Mesendoderm (in vitro differentiated cells): Measurements from ENCODE around the gene FTO.

Source experiments
- DNase-seq: peaks from one replicate; pipeline ENCODE4 v3.0.0; 2013
- H2AK5ac ChIP-seq: 2 replicates; pipeline ENCODE4 v1.6.1; 2013; ENCODE audit warnings: low read length, inconsistent platforms
- H2BK120ac ChIP-seq: 2 replicates; pipeline ENCODE4 v1.6.1; 2013; ENCODE audit warnings: low read depth, mild to moderate bottlenecking, low read length, moderate library complexity, mixed read lengths
- H2BK15ac ChIP-seq: replicated peaks from 2 replicates; pipeline ENCODE4 v1.6.1; 2013; ENCODE audit warnings: low read depth, mild to moderate bottlenecking, moderate library complexity
- H2BK5ac ChIP-seq: 2 replicates; pipeline ENCODE4 v1.6.1; 2013; ENCODE audit warnings: low read length, inconsistent platforms
- H3K18ac ChIP-seq: 2 replicates; pipeline ENCODE4 v1.6.1; 2013; ENCODE audit warnings: mild to moderate bottlenecking, low read length, mixed read lengths
- H3K23ac ChIP-seq: one replicate; pipeline ENCODE4 v1.6.1; 2013; ENCODE audit warnings: low read length
- H3K27ac ChIP-seq: 2 replicates; pipeline ENCODE4 v1.5.1; 2013; ENCODE audit warnings: low read depth, mild to moderate bottlenecking, inconsistent platforms, low read length, moderate library complexity
- H3K27me3 ChIP-seq: 2 replicates; pipeline ENCODE4 v1.6.1; 2013; ENCODE audit warnings: low read length, control low read depth, mild to moderate bottlenecking, inconsistent platforms; ENCODE audit not compliant: insufficient read depth, poor library complexity
- H3K36me3 ChIP-seq: 2 replicates; pipeline ENCODE4 v1.6.1; 2013; ENCODE audit warnings: low read length, inconsistent platforms; ENCODE audit not compliant: control insufficient read depth, insufficient read depth
- H3K4ac ChIP-seq: one replicate; pipeline ENCODE4 v1.6.1; 2013; ENCODE audit warnings: low read depth, mild to moderate bottlenecking, low read length, moderate library complexity
- H3K4me1 ChIP-seq: 2 replicates; pipeline ENCODE4 v1.6.1; 2013; ENCODE audit warnings: low read depth, low read length, inconsistent platforms; ENCODE audit not compliant: control insufficient read depth
- H3K4me2 ChIP-seq: 2 replicates; pipeline ENCODE4 v1.6.1; 2013; ENCODE audit warnings: low read length
- H3K4me3 ChIP-seq: 2 replicates; pipeline ENCODE4 v1.5.1; 2013; ENCODE audit warnings: mild to moderate bottlenecking, low read length
- H3K56ac ChIP-seq: one replicate; pipeline ENCODE4 v1.6.1; 2013; ENCODE audit warnings: low read length
- H3K79me1 ChIP-seq: 2 replicates; pipeline ENCODE4 v1.6.1; 2013; ENCODE audit warnings: low read length, inconsistent platforms
- H3K79me2 ChIP-seq: 2 replicates; pipeline ENCODE4 v1.6.1; 2013; ENCODE audit warnings: mild to moderate bottlenecking, low read length; ENCODE audit not compliant: control insufficient read depth, insufficient read depth
- H3K9ac ChIP-seq: 2 replicates; pipeline ENCODE4 v1.6.1; 2013; ENCODE audit warnings: low read length, inconsistent platforms
- H4K5ac ChIP-seq: one replicate; pipeline ENCODE4 v1.6.1; 2013; ENCODE audit warnings: low read length
- H4K8ac ChIP-seq: one replicate; pipeline ENCODE4 v1.6.1; 2013; ENCODE audit warnings: low read depth, mild to moderate bottlenecking, control low read depth, low read length, moderate library complexity
- WGBS: extraction: QIAGEN DNeasy Blood & Tissue Kit; methylation state at CpG from one replicate; pipeline ENCODE4 v1.1.7; 2013; ENCODE audit warnings: low lambda C conversion rate, missing lambda C conversion rate; ENCODE audit not compliant: insufficient coverage; ENCODE audit errors: extremely low coverage; 5-methylcytosine and 5-hydroxymethylcytosine counted together

Gene FTO

GRCh38 chr16:54072237-54072636 is 368.3 kb downstream of the FTO start:
- H3K27ac ChIP-seq, result no peak overlapping the region

GRCh38 chr16:54073356-54073755 is 369.4 kb downstream of the FTO start:
- no peak for DNase-seq
- Histone ChIP-seq H3K4me1 (no peaks in the 10 kb centered on the region), H2AK5ac (no peak overlapping the region), H3K79me1 (no peaks in the 10 kb centered on the region), H2BK5ac (no peak overlapping the region), H4K8ac (no peak overlapping the region), H2BK120ac (no peak overlapping the region), H3K56ac (no peak overlapping the region), H3K36me3 (no peaks in the 10 kb centered on the region), H3K23ac (no peak overlapping the region), H3K27ac (no peak overlapping the region), H2BK15ac (no peak overlapping the region), H3K18ac (peak overlapping the region; percentile 28), H3K4me3 (no peak overlapping the region), H3K4me2 (no peak overlapping the region), H3K27me3 (no peaks in the 10 kb centered on the region), H4K5ac (no peak overlapping the region), H3K4ac (no peak overlapping the region), H3K79me2 (no peaks in the 10 kb centered on the region), H3K9ac (no peak overlapping the region)
- WGBS, result no CpG with 5 or more reads among the region's 3 CpGs

More at GRCh38 chr16:54072237-54072636, 368.3 kb downstream of the FTO start:
- Histone ChIP-seq H3K4me1 (no peaks in the 10 kb centered on the region), H3K79me1 (no peaks in the 10 kb centered on the region), H3K23ac (peak overlapping the region; percentile 48), H3K4me3 (no peak overlapping the region), H3K36me3 (no peaks in the 10 kb centered on the region), H3K4me2 (no peak overlapping the region), H3K9ac (no peak overlapping the region), H2BK120ac (no peak overlapping the region), H4K5ac (no peak overlapping the region), H3K4ac (no peak overlapping the region), H2BK15ac (no peak overlapping the region), H3K79me2 (no peaks in the 10 kb centered on the region), H3K18ac (no peak overlapping the region), H3K27me3 (no peaks in the 10 kb centered on the region), H3K56ac (no peak overlapping the region), H2BK5ac (no peak overlapping the region), H4K8ac (no peak overlapping the region), H2AK5ac (no peak overlapping the region)
- no peak for DNase-seq
- no CpG with 5 or more reads among the region's 6 CpGs for WGBS

- no CpG with 5 or more reads among the region's 4 CpGs for WGBS
- Histone ChIP-seq H3K9ac (no peak overlapping the region), H3K27me3 (no peaks in the 10 kb centered on the region), H2BK5ac (no peak overlapping the region), H3K4me2 (no peak overlapping the region), H3K4me1 (no peaks in the 10 kb centered on the region), H3K36me3 (no peaks in the 10 kb centered on the region), H3K18ac (no peak overlapping the region), H3K27ac (no peak overlapping the region), H3K23ac (no peak overlapping the region), H3K56ac (no peak overlapping the region), H3K79me1 (no peaks in the 10 kb centered on the region), H2BK15ac (no peak overlapping the region), H4K8ac (no peak overlapping the region), H4K5ac (no peak overlapping the region), H2BK120ac (no peak overlapping the region), H3K4ac (no peak overlapping the region), H3K4me3 (no peak overlapping the region), H3K79me2 (no peaks in the 10 kb centered on the region), H2AK5ac (no peak overlapping the region)
- no peak for DNase-seq
Observed at GRCh38 chr16:54075446-54075845, 371.5 kb downstream of the FTO start.

GRCh38 chr16:54076006-54076504 is 372.1 kb downstream of the FTO start:
- Histone ChIP-seq H3K27me3 (no peaks in the 10 kb centered on the region), H2AK5ac (no peak overlapping the region), H3K4me3 (no peak overlapping the region), H3K4me2 (no peak overlapping the region), H2BK120ac (no peak overlapping the region), H3K56ac (no peak overlapping the region), H2BK5ac (no peak overlapping the region), H3K36me3 (no peaks in the 10 kb centered on the region), H2BK15ac (no peak overlapping the region), H4K5ac (no peak overlapping the region), H3K27ac (no peak overlapping the region), H3K4ac (no peak overlapping the region), H3K79me1 (no peaks in the 10 kb centered on the region), H3K79me2 (no peaks in the 10 kb centered on the region), H3K9ac (no peak overlapping the region), H4K8ac (no peak overlapping the region), H3K23ac (no peak overlapping the region), H3K4me1 (no peaks in the 10 kb centered on the region), H3K18ac (no peak overlapping the region)
- WGBS, result no CpG with 5 or more reads among the region's 3 CpGs
- no peak for DNase-seq

GRCh38 chr16:54077050-54077821 is 373.3 kb downstream of the FTO start:
- no peak overlapping the region for H4K5ac ChIP-seq
- DNase-seq, result peak; percentile 32
- H3K4me3 ChIP-seq, result no peak overlapping the region
- H3K18ac ChIP-seq, result no peak overlapping the region
- H3K9ac ChIP-seq, result no peak overlapping the region
- H3K4me2 ChIP-seq, result no peak overlapping the region
- WGBS, result no CpG with 5 or more reads among the region's 9 CpGs
- no peak overlapping the region for H3K4ac ChIP-seq
- H3K27me3 ChIP-seq, result no peaks in the 10 kb centered on the region
- H3K36me3 ChIP-seq, result no peaks in the 10 kb centered on the region
- no peak overlapping the region for H2BK5ac ChIP-seq
- H3K27ac ChIP-seq, result no peak overlapping the region
- no peak overlapping the region for H4K8ac ChIP-seq
- no peaks in the 10 kb centered on the region for H3K79me2 ChIP-seq
- H2BK15ac ChIP-seq, result no peak overlapping the region
- H3K23ac ChIP-seq, result no peak overlapping the region
- no peaks in the 10 kb centered on the region for H3K4me1 ChIP-seq
- no peak overlapping the region for H2AK5ac ChIP-seq
- no peaks in the 10 kb centered on the region for H3K79me1 ChIP-seq
- no peak overlapping the region for H2BK120ac ChIP-seq
- H3K56ac ChIP-seq, result no peak overlapping the region
